Mesothelial cell of epicardium (in vitro differentiated cells): ENCODE data around the gene XYLB. TPM values are rescaled to one million over a fixed set of nuclear protein-coding genes. Genes with fewer than 3 reads are reported as not detected.
A peak's percentile ranks its signal among the peaks of the same experiment; 100 is the strongest.

Experiments used
- DNase-seq, 2 experiments: peaks; one replicate each; pipeline ENCODE4 v3.0.0; 2021; ENCODE audit warnings: low spot score in 2 of 2; ENCODE audit not compliant: unreplicated experiment in 2 of 2
- H3K27ac Mint-ChIP-seq: 2 replicates; pipeline ENCODE4 v1.8.0; 2021; ENCODE audit warnings: mixed read lengths
- H3K27me3 Mint-ChIP-seq: 2 replicates; pipeline ENCODE4 v1.8.0; 2021; ENCODE audit warnings: low read depth, mixed read lengths
- H3K36me3 Mint-ChIP-seq: 2 replicates; pipeline ENCODE4 v1.8.0; 2021; ENCODE audit warnings: mixed read lengths
- H3K4me1 Mint-ChIP-seq: 2 replicates; pipeline ENCODE4 v1.8.0; 2021; ENCODE audit warnings: mixed read lengths
- H3K4me3 Mint-ChIP-seq: 2 replicates; pipeline ENCODE4 v1.8.0; 2021; ENCODE audit warnings: mild to moderate bottlenecking, moderate library complexity, mixed read lengths
- H3K9me3 Mint-ChIP-seq: 2 replicates; pipeline ENCODE4 v1.8.0; 2021; ENCODE audit warnings: mixed read lengths
- total RNA-seq: library from RNA; stranded (reverse); gene quantifications from 3 replicates; pipeline ENCODE4 v1.2.1, GENCODE V29; 2021
- TF ChIP-seq, protein P1 (sequence below): fragments of 200-600 bp; sonication (generic); IDR thresholded peaks from one replicate; pipeline ENCODE4 v1.5.0; 2021; ENCODE audit warnings: antibody characterized with exemption; ENCODE audit not compliant: unreplicated experiment

Gene XYLB
- total RNA-seq, 1 donor from 2014 or later, result 5.5 TPM

DNA sequence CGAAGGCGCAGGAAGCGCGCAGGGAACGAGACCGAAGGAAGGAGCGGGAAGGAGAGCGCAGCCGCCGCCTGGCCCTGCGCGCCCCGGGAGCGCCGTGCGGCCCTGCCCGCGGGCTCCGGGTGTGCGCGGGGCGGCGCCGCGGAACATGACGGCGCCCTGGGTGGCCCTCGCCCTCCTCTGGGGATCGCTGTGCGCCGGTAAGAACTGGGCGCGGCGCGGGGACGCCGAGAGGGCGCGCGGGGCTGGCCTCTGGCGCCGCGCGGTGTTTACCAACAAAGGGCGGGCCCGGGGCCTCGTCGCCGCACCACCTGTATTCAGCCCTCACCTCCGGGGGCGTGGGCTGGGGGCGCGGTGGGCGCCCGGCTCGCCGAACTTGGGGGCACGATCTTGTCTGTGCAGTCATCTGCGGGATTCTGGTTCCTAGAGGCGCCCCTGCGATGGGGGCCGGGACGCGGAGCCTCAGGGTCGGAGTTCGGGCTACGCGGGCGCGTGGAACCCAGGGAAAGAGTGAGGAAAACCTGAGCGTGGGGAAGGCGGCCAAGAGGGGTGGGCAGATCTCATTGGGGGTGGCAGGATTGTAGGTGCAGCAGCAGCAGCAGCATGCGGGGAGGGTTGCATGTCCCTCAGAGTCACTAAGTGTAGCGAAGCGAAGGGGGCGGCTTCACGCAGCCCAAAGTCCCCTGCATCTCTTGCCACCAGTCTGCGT lies 107.7 kb downstream of the XYLB start:
- TF ChIP-seq, protein P1, sequence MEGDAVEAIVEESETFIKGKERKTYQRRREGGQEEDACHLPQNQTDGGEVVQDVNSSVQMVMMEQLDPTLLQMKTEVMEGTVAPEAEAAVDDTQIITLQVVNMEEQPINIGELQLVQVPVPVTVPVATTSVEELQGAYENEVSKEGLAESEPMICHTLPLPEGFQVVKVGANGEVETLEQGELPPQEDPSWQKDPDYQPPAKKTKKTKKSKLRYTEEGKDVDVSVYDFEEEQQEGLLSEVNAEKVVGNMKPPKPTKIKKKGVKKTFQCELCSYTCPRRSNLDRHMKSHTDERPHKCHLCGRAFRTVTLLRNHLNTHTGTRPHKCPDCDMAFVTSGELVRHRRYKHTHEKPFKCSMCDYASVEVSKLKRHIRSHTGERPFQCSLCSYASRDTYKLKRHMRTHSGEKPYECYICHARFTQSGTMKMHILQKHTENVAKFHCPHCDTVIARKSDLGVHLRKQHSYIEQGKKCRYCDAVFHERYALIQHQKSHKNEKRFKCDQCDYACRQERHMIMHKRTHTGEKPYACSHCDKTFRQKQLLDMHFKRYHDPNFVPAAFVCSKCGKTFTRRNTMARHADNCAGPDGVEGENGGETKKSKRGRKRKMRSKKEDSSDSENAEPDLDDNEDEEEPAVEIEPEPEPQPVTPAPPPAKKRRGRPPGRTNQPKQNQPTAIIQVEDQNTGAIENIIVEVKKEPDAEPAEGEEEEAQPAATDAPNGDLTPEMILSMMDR, result no peak
- Mint-ChIP-seq H3K36me3 (peaks cover 5% of the 10 kb centered on the region), H3K4me1 (peaks cover 42% of the 10 kb centered on the region), H3K27me3 (no peaks in the 10 kb centered on the region), H3K27ac (peak overlapping the region; percentile 99), H3K9me3 (peaks cover 13% of the 10 kb centered on the region), H3K4me3 (peak overlapping the region; percentile 99)
- peak in 1 of 2 experiments; percentile 60 for DNase-seq

DNA sequence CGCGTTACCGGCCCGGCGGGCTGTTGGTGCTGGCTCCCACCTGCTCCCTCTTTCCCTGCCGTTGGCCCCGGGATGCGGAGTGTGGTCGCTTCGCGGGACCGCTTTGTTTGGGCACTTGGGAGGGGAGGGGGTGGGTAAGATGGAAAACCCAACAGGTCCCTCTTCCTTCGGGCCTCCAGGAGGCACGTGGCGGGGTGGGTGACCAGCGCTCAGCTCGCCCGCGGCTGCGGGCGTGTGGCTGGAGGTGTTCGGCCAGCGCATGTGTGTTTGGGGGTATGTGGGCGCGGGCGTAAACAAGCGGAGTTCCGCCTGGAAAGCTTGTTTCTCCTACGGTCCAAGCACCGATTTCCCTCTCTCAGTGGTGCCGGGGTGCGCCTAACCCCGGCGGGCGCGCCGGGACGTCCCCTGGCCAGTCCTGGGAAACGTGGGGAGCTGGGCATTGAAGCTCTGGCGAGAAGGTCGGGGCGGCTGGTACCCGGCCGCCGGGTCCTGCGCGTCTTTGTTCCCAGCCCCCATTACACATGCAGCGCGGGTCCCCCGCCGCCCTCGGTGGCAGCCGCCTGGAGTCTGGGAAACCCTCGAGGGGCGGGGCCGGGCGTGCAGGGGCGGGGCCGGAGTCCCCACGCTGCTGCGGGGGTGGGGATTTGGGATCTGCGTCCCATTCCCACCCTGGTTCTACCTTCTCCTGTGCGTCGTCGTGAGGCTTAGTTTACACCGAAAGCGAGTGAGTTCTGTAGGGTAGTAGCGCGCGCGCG lies 108.5 kb downstream of the XYLB start:
- Mint-ChIP-seq H3K27me3 (no peaks in the 10 kb centered on the region), H3K4me1 (peaks cover 45% of the 10 kb centered on the region), H3K9me3 (peaks cover 9% of the 10 kb centered on the region), H3K27ac (peak overlapping the region; percentile 99), H3K36me3 (peaks cover 5% of the 10 kb centered on the region), H3K4me3 (peak overlapping the region; percentile 99)
- TF ChIP-seq, protein P1, result no peak
- peak; percentile 72 to 76 for DNase-seq

DNA sequence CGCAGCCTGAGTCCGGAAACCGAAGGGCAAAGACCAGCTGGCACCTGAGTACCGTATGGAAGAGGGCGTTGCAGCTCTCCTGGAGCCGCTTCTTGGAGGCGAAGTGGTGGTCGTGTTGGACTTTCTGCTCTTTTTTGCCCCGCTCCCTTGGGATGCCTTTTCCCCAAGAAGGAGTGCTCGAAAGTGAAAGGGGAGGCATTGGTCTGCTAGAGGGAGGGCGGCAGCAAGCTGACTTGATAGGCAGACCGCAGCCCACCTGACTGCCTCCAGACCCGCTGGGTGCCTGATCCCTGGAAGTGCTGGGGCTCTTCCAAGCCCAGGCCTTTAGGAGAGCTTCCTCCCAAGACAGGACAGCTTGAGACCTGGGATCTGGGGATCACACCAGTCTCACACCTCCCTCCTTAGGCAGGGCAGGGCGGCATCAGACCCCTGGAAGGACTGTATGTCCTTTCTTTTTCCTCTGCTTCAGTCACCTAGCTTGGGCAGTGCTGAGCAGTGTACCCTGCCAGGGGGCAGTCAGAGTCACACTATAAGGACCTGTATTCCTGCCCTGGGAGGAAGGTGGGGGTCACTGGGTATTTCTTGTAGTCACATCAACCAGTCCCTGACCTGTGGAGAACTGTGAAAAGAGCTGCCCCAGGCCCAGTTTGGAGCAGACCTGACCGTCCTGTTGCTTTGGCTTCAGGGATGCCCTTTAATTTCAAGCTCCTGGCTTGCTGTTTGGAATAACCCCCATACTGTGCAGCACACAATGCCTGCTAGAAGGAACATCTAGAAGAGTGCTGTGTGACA lies 109.2 kb downstream of the XYLB start:
- Mint-ChIP-seq H3K4me1 (peaks cover 52% of the 10 kb centered on the region), H3K9me3 (peaks cover 3% of the 10 kb centered on the region), H3K27me3 (no peaks in the 10 kb centered on the region), H3K4me3 (peak overlapping the region; percentile 99), H3K36me3 (peaks cover 1% of the 10 kb centered on the region), H3K27ac (peak overlapping the region; percentile 96)
- TF ChIP-seq, protein P1, result no peak
- DNase-seq, result no peak

DNA sequence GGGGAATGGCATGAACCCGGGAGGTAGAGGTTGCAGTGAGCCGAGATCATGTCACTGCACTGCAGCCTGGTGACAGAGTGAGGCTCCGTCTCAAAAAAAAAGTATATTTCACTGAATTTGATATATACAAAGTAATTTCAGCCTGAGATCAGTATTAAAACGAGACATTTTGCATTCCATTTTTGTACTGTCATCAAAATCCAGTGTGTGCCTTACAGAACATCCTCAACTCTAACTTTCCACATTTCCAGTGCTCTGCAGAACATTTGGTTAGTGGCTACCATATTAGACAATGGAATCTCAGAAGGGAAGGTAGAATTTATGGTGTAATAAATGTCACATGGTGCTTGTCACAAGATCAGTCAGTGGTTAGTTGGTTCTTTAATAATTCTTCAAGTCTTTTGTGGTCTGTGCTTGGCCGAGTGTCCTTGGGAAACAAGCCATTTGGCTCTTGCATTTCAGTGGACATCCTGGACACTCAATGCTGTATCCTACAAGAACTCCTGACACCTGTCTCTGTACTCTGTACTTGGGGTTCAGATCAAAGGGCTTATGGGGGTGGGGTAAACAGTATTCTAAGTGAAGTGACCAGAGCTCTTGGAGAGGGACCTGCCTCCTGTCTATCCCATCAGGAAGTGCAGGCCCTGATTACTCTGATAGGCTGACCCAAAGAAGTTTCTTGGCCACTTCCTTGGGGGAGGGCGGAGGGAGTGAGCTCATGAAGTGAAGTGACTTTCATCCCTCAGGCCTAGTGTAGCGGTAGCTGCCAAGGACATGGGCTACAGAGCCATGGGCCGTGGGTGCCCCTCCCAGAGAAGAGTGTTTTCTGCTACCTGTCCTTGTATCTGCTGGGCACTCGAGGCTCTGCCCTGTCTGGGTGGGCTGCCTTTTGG lies 110.8 kb downstream of the XYLB start:
- Mint-ChIP-seq H3K4me3 (no peak overlapping the region), H3K36me3 (no peaks in the 10 kb centered on the region), H3K27ac (no peak overlapping the region), H3K4me1 (peaks cover 55% of the 10 kb centered on the region), H3K9me3 (peaks cover 2% of the 10 kb centered on the region), H3K27me3 (no peaks in the 10 kb centered on the region)
- TF ChIP-seq, protein P1, result no peak
- DNase-seq, result no peak
